ENCODE results near the gene NFIA. TPM values are rescaled to one million over a fixed set of nuclear protein-coding genes. Genes with fewer than 3 reads are reported as not detected.

Gene NFIA
- total RNA-seq, 4 donors from 2014 or later: 134 to 183 (median 148) TPM

- H3K4me3 ChIP-seq: no peak overlapping the region
- 75% methylated on average over 6 of the region's 6 CpGs for WGBS
- DNase-seq (ENCODE audit: extremely low spot score): no peak
- peak overlapping the region; percentile 62 to 76 (median 68) for H3K27ac ChIP-seq (replicated peaks in 1 of 4)
- H3K4me1 ChIP-seq: peaks cover 33 to 64% (median 48%) of the 10 kb centered on the region in 4 donors
- H3K27me3 ChIP-seq: no peaks in the 10 kb centered on the region
- intact Hi-C loops (cut with DNase I): loop anchor here (5.0 kb wide), 1 partner anchor 72 kb away; no protein-coding TSS in a partner anchor
- no peak for TF ChIP-seq EP300 (IDR thresholded peaks at IDR 0.05)
- TF ChIP-seq POLR2A (IDR thresholded peaks at IDR 0.05; ENCODE audit: low read depth): no peak
- no peaks in the 10 kb centered on the region for H3K36me3 ChIP-seq
- no peaks in the 10 kb centered on the region for H3K9me3 ChIP-seq
Observed at GRCh38 chr1:61323681-61324328, 241.4 kb downstream of the NFIA start.

GRCh38 chr1:61326713-61327112, 244.4 kb downstream of the NFIA start:
- WGBS: 75% methylated on average over 2 of the region's 2 CpGs
- Histone ChIP-seq H3K36me3 (no peaks in the 10 kb centered on the region), H3K4me1 (peaks cover 15 to 42% (median 29%) of the 10 kb centered on the region in 4 donors), H3K27ac (replicated peaks in 1 of 4) (peak overlapping the region; percentile 21 to 76 (median 64)), H3K27me3 (no peaks in the 10 kb centered on the region), H3K4me3 (no peak overlapping the region), H3K9me3 (no peaks in the 10 kb centered on the region)
- no peak for DNase-seq (ENCODE audit: extremely low spot score)
- intact Hi-C loops (cut with DNase I): no loop called here
- TF ChIP-seq EP300 (IDR thresholded peaks at IDR 0.05) (no peak), POLR2A (IDR thresholded peaks at IDR 0.05; ENCODE audit: low read depth) (no peak), POLR2AphosphoS5 (IDR thresholded peaks at IDR 0.05) (no peak), CTCF (IDR thresholded peaks at IDR 0.05) (no peak)

GRCh38 chr1:61327436-61327835, 245.1 kb downstream of the NFIA start:
- Histone ChIP-seq H3K9me3 (no peaks in the 10 kb centered on the region), H3K27ac (replicated peaks in 1 of 4) (no peak overlapping the region), H3K27me3 (no peaks in the 10 kb centered on the region), H3K4me3 (no peak overlapping the region), H3K36me3 (no peaks in the 10 kb centered on the region), H3K4me1 (peaks cover 15 to 43% (median 30%) of the 10 kb centered on the region in 4 donors)
- no peak for TF ChIP-seq EP300 (IDR thresholded peaks at IDR 0.05)
- TF ChIP-seq CTCF (IDR thresholded peaks at IDR 0.05): no peak
- TF ChIP-seq POLR2A (IDR thresholded peaks at IDR 0.05; ENCODE audit: low read depth): no peak
- TF ChIP-seq POLR2AphosphoS5 (IDR thresholded peaks at IDR 0.05): no peak
- intact Hi-C loops (cut with DNase I): no loop called here
- 97% methylated on average over 5 of the region's 5 CpGs for WGBS
- no peak for DNase-seq (ENCODE audit: extremely low spot score)

- intact Hi-C loops (cut with DNase I): no loop called here
- no peak overlapping the region for H3K4me3 ChIP-seq
- TF ChIP-seq POLR2A (IDR thresholded peaks at IDR 0.05; ENCODE audit: low read depth) (no peak), CTCF (IDR thresholded peaks at IDR 0.05) (no peak), POLR2AphosphoS5 (IDR thresholded peaks at IDR 0.05) (no peak), EP300 (IDR thresholded peaks at IDR 0.05) (no peak)
Observed at GRCh38 chr1:61329556-61329955, 247.2 kb downstream of the NFIA start.

GRCh38 chr1:61330018-61330417, 247.7 kb downstream of the NFIA start:
- intact Hi-C loops (cut with DNase I): no loop called here
- H3K9me3 ChIP-seq: no peaks in the 10 kb centered on the region
- peaks cover 7 to 31% (median 19%) of the 10 kb centered on the region in 4 donors for H3K4me1 ChIP-seq
- peaks cover 0 to 14% (median 2%) of the 10 kb centered on the region in 4 donors for H3K36me3 ChIP-seq
- 89% methylated on average over 5 of the region's 5 CpGs for WGBS
- H3K27ac ChIP-seq (replicated peaks in 1 of 4): no peak overlapping the region
- DNase-seq (ENCODE audit: extremely low spot score): no peak
- no peak overlapping the region for H3K4me3 ChIP-seq
- TF ChIP-seq CTCF (IDR thresholded peaks at IDR 0.05) (no peak), POLR2AphosphoS5 (IDR thresholded peaks at IDR 0.05) (no peak), POLR2A (IDR thresholded peaks at IDR 0.05; ENCODE audit: low read depth) (no peak), EP300 (IDR thresholded peaks at IDR 0.05) (no peak)
- H3K27me3 ChIP-seq: no peaks in the 10 kb centered on the region

More at GRCh38 chr1:61329556-61329955, 247.2 kb downstream of the NFIA start:
- DNase-seq (ENCODE audit: extremely low spot score): no peak
- WGBS: 94% methylated on average over 4 of the region's 4 CpGs
- H3K36me3 ChIP-seq: peaks cover 0 to 14% (median 2%) of the 10 kb centered on the region in 4 donors
- H3K9me3 ChIP-seq: no peaks in the 10 kb centered on the region
- peaks cover 7 to 31% (median 19%) of the 10 kb centered on the region in 4 donors for H3K4me1 ChIP-seq
- H3K27me3 ChIP-seq: no peaks in the 10 kb centered on the region
- no peak overlapping the region for H3K27ac ChIP-seq (replicated peaks in 1 of 4)

Measured in esophagus muscularis mucosa (tissue), 4 donors.